Panc1 (cell line): ENCODE data around the gene UNC13B. TPM values are rescaled to one million over a fixed set of nuclear protein-coding genes. Genes with fewer than 3 reads are reported as not detected.

Experiments used
- ATAC-seq: fragments of 200-7000 bp; cut with Tn5 transposase; 2 replicates; pipeline ENCODE4 v1.9.1; 2020; ENCODE audit warnings: mild to moderate bottlenecking, moderate library complexity
- BruUV-seq: library from RNA; stranded (reverse); fragments of 400-500 nt; replicated peaks from 2 replicates; lab custom pipeline; 2021; lab: Mats Ljungman, UMichigan
- CTCF ChIA-PET: fragments of 300-600 bp; sonication (Branson Sonifier 250); formaldehyde crosslinking; loops from one replicate; lab custom pipeline; 2022; ENCODE audit warnings: antibody characterized with exemption; lab: Charles Lee
- POLR2A ChIA-PET: fragments of 300-600 bp; sonication (Branson Sonifier 250); formaldehyde crosslinking; loops from one replicate; lab custom pipeline; 2022; ENCODE audit warnings: antibody characterized with exemption; lab: Charles Lee
- DNase-seq: peaks from one replicate; pipeline ENCODE4 v3.0.0-alpha.2; 2010; ENCODE audit warnings: low read depth, low spot score
- H3K27ac ChIP-seq: 2 replicates; pipeline ENCODE4 v1.5.1; 2011; ENCODE audit warnings: mild to moderate bottlenecking, low read length, inconsistent platforms
- H3K27me3 ChIP-seq: fragments of 200-500 bp; sonication (Bioruptor generic); 2 replicates; pipeline ENCODE4 v1.6.0; 2014; ENCODE audit warnings: low read length, inconsistent platforms; ENCODE audit not compliant: control insufficient read depth, insufficient read depth
- H3K36me3 ChIP-seq: fragments of 200-500 bp; sonication (Bioruptor generic); 2 replicates; pipeline ENCODE4 v1.5.1; 2014; ENCODE audit warnings: inconsistent platforms, mild to moderate bottlenecking, low read length, moderate library complexity; ENCODE audit not compliant: control insufficient read depth, insufficient read depth
- H3K4me1 ChIP-seq: 2 replicates; pipeline ENCODE4 v1.5.1; 2011; ENCODE audit warnings: inconsistent platforms, mild to moderate bottlenecking, low read length, moderate library complexity; ENCODE audit not compliant: control insufficient read depth, insufficient read depth
- H3K4me3 ChIP-seq, 2 experiments: 2 replicates each; pipeline ENCODE4 v1.5.1; 2011 to 2012; ENCODE audit warnings: low read depth in 2 of 2, low read length in 2 of 2, mild to moderate bottlenecking in 2 of 2, inconsistent platforms in 1 of 2, moderate library complexity in 1 of 2
- H3K9me3 ChIP-seq: fragments of 200-500 bp; sonication (Bioruptor generic); 2 replicates; pipeline ENCODE4 v1.5.1; 2014; ENCODE audit warnings: low read depth, mild to moderate bottlenecking, inconsistent platforms, low read length, moderate library complexity; ENCODE audit not compliant: control insufficient read depth, insufficient read depth
- POLR2AphosphoS5 ChIP-seq: IDR thresholded peaks from 2 replicates; pipeline ENCODE4 v1.6.1; 2012; ENCODE audit warnings: mild to moderate bottlenecking, low read depth, low read length, moderate library complexity
- SIN3A ChIP-seq: IDR thresholded peaks from 2 replicates; pipeline ENCODE4 v1.6.1; 2012; ENCODE audit warnings: low read depth, mild to moderate bottlenecking, low read length, moderate library complexity, borderline replicate concordance; ENCODE audit not compliant: insufficient read depth
- TCF7L2 ChIP-seq: IDR thresholded peaks from 2 replicates; pipeline ENCODE4 v1.6.1; 2011; ENCODE audit warnings: mild to moderate bottlenecking, low read depth, low read length, inconsistent platforms
- in situ Hi-C: cut with HindIII; loops from 2 replicates; pipeline ENCODE4 v1.10.0; 2016; ENCODE audit warnings: low sequenced_read_pairs, low pct_unique_long_range_greater_than_20kb
- intact Hi-C: fragments of 100-400 bp; cut with micrococcal nuclease; formaldehyde crosslinking; loops from one replicate; pipeline ENCODE4 v1.10.0; 2022; ENCODE audit not compliant: unreplicated experiment
- total RNA-seq: library from RNA; stranded (reverse); gene quantifications from one replicate; pipeline ENCODE4 v1.2.1, GENCODE V29; 2021; ENCODE audit not compliant: unreplicated experiment
- TF ChIP-seq, protein P1 (sequence below): fragments of 450-650 bp; IDR thresholded peaks from 2 replicates; pipeline ENCODE4 v1.5.1; 2017; ENCODE audit warnings: mild to moderate bottlenecking
- TF ChIP-seq, protein P2 (sequence below), 2 experiments: IDR thresholded peaks; 2 replicates each; pipeline ENCODE4 v1.6.1; 2011 to 2012; ENCODE audit warnings: low read depth in 2 of 2, control low read depth in 1 of 2, low read length in 1 of 2, mild to moderate bottlenecking in 1 of 2, moderate library complexity in 1 of 2; ENCODE audit not compliant: insufficient read depth in 1 of 2

Gene UNC13B
- total RNA-seq, 1 experiment from 2014 or later, result 35.2 TPM

DNA sequence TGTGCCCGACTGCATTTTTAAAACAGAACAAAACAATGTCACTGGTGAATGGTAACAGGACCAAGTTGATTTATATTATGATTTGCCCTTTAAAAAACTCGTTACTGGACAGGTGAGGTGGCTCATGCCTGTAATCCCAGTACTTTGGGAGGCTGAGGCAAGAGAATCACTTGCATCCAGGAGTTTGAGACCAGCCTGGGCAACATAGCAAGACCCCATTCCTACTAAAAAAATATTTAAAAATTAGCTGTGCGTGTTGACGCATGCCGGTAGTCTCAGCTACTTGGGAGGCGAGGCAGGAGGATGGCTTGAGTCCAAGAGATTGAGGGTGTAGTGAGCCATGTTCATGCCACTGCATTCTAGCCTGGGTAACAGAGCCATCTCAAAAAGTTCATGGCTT is 7.2 kb downstream of the UNC13B start:
- no peak overlapping the region for H3K4me3 ChIP-seq
- peaks cover 5% of the 10 kb centered on the region; the same call in 1 of the 2 replicates for H3K4me1 ChIP-seq
- in situ Hi-C loops (no loop called here), intact Hi-C loops (no loop called here)
- no peaks in the 10 kb centered on the region for H3K36me3 ChIP-seq
- TF ChIP-seq, protein P1, sequence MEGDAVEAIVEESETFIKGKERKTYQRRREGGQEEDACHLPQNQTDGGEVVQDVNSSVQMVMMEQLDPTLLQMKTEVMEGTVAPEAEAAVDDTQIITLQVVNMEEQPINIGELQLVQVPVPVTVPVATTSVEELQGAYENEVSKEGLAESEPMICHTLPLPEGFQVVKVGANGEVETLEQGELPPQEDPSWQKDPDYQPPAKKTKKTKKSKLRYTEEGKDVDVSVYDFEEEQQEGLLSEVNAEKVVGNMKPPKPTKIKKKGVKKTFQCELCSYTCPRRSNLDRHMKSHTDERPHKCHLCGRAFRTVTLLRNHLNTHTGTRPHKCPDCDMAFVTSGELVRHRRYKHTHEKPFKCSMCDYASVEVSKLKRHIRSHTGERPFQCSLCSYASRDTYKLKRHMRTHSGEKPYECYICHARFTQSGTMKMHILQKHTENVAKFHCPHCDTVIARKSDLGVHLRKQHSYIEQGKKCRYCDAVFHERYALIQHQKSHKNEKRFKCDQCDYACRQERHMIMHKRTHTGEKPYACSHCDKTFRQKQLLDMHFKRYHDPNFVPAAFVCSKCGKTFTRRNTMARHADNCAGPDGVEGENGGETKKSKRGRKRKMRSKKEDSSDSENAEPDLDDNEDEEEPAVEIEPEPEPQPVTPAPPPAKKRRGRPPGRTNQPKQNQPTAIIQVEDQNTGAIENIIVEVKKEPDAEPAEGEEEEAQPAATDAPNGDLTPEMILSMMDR, result no peak
- TF ChIP-seq POLR2AphosphoS5 (no peak), SIN3A (no peak), TCF7L2 (no peak)
- TF ChIP-seq, protein P2, sequence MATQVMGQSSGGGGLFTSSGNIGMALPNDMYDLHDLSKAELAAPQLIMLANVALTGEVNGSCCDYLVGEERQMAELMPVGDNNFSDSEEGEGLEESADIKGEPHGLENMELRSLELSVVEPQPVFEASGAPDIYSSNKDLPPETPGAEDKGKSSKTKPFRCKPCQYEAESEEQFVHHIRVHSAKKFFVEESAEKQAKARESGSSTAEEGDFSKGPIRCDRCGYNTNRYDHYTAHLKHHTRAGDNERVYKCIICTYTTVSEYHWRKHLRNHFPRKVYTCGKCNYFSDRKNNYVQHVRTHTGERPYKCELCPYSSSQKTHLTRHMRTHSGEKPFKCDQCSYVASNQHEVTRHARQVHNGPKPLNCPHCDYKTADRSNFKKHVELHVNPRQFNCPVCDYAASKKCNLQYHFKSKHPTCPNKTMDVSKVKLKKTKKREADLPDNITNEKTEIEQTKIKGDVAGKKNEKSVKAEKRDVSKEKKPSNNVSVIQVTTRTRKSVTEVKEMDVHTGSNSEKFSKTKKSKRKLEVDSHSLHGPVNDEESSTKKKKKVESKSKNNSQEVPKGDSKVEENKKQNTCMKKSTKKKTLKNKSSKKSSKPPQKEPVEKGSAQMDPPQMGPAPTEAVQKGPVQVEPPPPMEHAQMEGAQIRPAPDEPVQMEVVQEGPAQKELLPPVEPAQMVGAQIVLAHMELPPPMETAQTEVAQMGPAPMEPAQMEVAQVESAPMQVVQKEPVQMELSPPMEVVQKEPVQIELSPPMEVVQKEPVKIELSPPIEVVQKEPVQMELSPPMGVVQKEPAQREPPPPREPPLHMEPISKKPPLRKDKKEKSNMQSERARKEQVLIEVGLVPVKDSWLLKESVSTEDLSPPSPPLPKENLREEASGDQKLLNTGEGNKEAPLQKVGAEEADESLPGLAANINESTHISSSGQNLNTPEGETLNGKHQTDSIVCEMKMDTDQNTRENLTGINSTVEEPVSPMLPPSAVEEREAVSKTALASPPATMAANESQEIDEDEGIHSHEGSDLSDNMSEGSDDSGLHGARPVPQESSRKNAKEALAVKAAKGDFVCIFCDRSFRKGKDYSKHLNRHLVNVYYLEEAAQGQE (IDR thresholded peaks at IDR 0.05; ENCODE audit: insufficient read depth in 1 of 2, low read depth in 2 of 2, low read length in 1 of 2), result no peak
- DNase-seq (no peak), ATAC-seq (no peak)
- no TSS peak for BruUV-seq
- POLR2A ChIA-PET, result no interaction called here
- CTCF ChIA-PET, result no interaction called here
- H3K9me3 ChIP-seq, result no peaks in the 10 kb centered on the region
- no peak overlapping the region for H3K27ac ChIP-seq
- no peaks in the 10 kb centered on the region for H3K27me3 ChIP-seq

DNA sequence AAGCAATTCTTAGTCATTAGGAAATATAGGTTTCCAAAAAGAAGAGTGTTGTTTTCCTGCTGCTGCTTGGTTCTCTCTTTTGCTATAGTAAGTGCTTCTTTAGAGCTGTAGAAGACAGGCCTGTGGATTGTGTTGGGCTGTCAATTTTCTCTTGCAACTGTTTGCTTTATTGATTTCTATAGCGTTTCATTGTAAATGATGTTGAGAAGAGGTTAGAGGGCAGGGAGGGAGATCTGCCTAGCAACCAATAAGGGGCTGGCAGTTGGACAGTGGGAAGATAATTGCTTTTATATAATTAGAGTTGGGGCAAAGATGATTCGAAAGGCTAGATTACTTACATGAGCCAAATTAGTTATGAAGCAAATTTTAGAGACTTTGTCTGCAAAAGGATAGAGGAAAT is 11.1 kb downstream of the UNC13B start:
- Histone ChIP-seq H3K9me3 (no peaks in the 10 kb centered on the region), H3K36me3 (no peaks in the 10 kb centered on the region), H3K4me3 (no peak overlapping the region), H3K4me1 (no peaks in the 10 kb centered on the region), H3K27me3 (no peaks in the 10 kb centered on the region), H3K27ac (no peak overlapping the region)
- CTCF ChIA-PET, result no interaction called here
- in situ Hi-C loops (no loop called here), intact Hi-C loops (no loop called here)
- DNase-seq (no peak), ATAC-seq (no peak)
- no peak for TF ChIP-seq SIN3A
- TF ChIP-seq, protein P2 (IDR thresholded peaks at IDR 0.05; ENCODE audit: insufficient read depth in 1 of 2, low read depth in 2 of 2, low read length in 1 of 2), result no peak
- TF ChIP-seq, protein P1, result no peak
- TF ChIP-seq TCF7L2, result no peak
- no peak for TF ChIP-seq POLR2AphosphoS5
- no TSS peak for BruUV-seq
- POLR2A ChIA-PET, result no interaction called here
